ENCODE measurements around the gene HOXC9.

DNA sequence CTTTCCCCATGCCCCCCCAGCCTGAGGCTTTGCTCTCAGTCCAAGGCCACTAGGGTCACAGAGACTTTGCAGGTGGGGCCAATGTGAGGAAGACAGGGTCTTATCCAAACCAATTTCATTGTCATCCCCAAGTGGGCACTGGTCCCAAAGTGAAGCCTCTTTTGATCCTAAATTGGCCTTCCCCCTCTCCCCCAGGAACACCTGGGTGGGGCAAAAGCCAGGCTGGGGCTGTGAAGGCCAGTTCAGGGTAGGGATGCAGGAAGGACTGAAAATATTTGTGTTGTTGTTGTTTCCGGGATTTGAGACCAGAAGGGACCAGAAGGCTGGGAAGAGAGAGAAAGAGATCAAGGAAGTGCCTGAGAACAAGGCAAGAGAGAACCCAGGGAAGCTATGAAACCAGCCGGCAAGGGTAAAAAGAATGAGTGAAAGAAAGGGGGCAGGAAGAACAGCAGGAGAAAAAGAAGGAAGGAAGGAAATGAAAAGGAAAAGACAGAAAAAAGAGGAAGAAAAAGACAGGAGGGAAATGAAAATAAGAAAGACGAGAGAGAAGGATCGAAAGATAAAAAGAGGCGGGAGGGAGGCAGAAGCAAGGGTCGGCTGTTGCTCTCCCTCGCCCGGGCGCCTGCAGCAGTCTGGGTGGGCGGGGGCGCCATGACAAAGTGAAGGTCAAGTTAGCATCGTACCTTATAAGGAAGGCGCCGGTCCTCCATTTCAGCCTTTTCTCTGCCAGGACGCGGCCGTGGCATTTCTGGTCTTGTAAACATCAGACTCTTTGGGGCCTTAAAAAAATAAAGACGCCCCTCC, 34.5 kb upstream of the HOXC9 start:
- no peak for TF ChIP-seq YY1 (IDR thresholded peaks at IDR 0.05; ENCODE audit: borderline replicate concordance in 1 of 3, control insufficient read depth in 1 of 3, extremely low read depth in 1 of 3, insufficient read depth in 3 of 3, insufficient read length in 1 of 3, insufficient replicate concordance in 2 of 3, low read depth in 1 of 3, low read length in 2 of 3)
- TF ChIP-seq BRD9 (IDR thresholded peaks at IDR 0.05; ENCODE audit: low read depth, partially characterized antibody), result no peak
- TF ChIP-seq CTCF (IDR thresholded peaks at IDR 0.05 in 2 of 3, conservative IDR thresholded peaks at IDR 0.05 in 1 of 3; ENCODE audit: insufficient read depth in 2 of 3, low read depth in 1 of 3, low read length in 3 of 3), result no peak
- no peak for TF ChIP-seq ETS1 (conservative IDR thresholded peaks at IDR 0.05; ENCODE audit: control insufficient read depth, low read depth, low read length)
- no peak for TF ChIP-seq ZC3H8 (IDR thresholded peaks at IDR 0.05)
- TF ChIP-seq POU5F1 (IDR thresholded peaks at IDR 0.05; ENCODE audit: borderline replicate concordance, low read depth, low read length, partially characterized antibody), result no peak
- no peak for TF ChIP-seq SIN3A (IDR thresholded peaks at IDR 0.05; ENCODE audit: borderline replicate concordance in 2 of 2, control insufficient read depth in 1 of 2, low read depth in 2 of 2, low read length in 2 of 2)
- TF ChIP-seq, protein P1, sequence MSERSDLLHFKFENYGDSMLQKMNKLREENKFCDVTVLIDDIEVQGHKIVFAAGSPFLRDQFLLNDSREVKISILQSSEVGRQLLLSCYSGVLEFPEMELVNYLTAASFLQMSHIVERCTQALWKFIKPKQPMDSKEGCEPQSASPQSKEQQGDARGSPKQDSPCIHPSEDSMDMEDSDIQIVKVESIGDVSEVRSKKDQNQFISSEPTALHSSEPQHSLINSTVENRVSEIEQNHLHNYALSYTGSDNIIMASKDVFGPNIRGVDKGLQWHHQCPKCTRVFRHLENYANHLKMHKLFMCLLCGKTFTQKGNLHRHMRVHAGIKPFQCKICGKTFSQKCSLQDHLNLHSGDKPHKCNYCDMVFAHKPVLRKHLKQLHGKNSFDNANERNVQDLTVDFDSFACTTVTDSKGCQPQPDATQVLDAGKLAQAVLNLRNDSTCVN (CRISPR knock-in tag; IDR thresholded peaks at IDR 0.05), result no peak
- no peak for TF ChIP-seq ZNF24 (IDR thresholded peaks at IDR 0.05)
- no peak for TF ChIP-seq EP400 (IDR thresholded peaks at IDR 0.05)
- TF ChIP-seq ZNF23 (CRISPR knock-in tag; IDR thresholded peaks at IDR 0.05), result no peak
- TF ChIP-seq, protein P2, sequence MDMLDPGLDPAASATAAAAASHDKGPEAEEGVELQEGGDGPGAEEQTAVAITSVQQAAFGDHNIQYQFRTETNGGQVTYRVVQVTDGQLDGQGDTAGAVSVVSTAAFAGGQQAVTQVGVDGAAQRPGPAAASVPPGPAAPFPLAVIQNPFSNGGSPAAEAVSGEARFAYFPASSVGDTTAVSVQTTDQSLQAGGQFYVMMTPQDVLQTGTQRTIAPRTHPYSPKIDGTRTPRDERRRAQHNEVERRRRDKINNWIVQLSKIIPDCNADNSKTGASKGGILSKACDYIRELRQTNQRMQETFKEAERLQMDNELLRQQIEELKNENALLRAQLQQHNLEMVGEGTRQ (CRISPR knock-in tag; IDR thresholded peaks at IDR 0.05), result no peak
- TF ChIP-seq FOS (IDR thresholded peaks at IDR 0.05; ENCODE audit: extremely low read depth, insufficient read length), result no peak
